GM18519 (cell line): ENCODE data around the gene BCO1.

ENCODE experiments used
- ATAC-seq: cut with Tn5 transposase; IDR thresholded peaks from one replicate; pipeline ENCODE4 v1.9.1; 2021; ENCODE audit warnings: mild to moderate bottlenecking, moderate library complexity; ENCODE audit not compliant: unreplicated experiment, low FRiP score

Gene BCO1

GRCh38 chr16:81314603-81315270 lies 76.2 kb downstream of the BCO1 start, which contains the start of gene GAN:
Gene GAN (plus strand): TSS chr16:81314962. CDS start chr16:81315114, 152 bp downstream.
- peak; percentile 88 for ATAC-seq

GRCh38 chr16:81315271-81316175 lies 77.0 kb downstream of the BCO1 start:
- ATAC-seq, result peak; percentile 19

- ATAC-seq, result no peak
Measured at GRCh38 chr16:81316176-81316496, 77.6 kb downstream of the BCO1 start.

GRCh38 chr16:81318711-81319110 lies 80.2 kb downstream of the BCO1 start:
- no peak for ATAC-seq

GRCh38 chr16:81319221-81319912 lies 80.9 kb downstream of the BCO1 start:
- ATAC-seq, result no peak

- no peak for ATAC-seq
Measured at GRCh38 chr16:81321039-81321438, 82.5 kb downstream of the BCO1 start.

GRCh38 chr16:81321536-81321935 lies 83.0 kb downstream of the BCO1 start:
- ATAC-seq, result no peak

- ATAC-seq, result no peak
Measured at GRCh38 chr16:81324808-81325207, 86.3 kb downstream of the BCO1 start.

- no peak for ATAC-seq
Measured at GRCh38 chr16:81327011-81327410, 88.5 kb downstream of the BCO1 start.

- ATAC-seq, result no peak
Measured at GRCh38 chr16:81327447-81328196, 89.1 kb downstream of the BCO1 start.

- no peak for ATAC-seq
Measured at GRCh38 chr16:81329947-81330346, 91.5 kb downstream of the BCO1 start.

- no peak for ATAC-seq
Measured at GRCh38 chr16:81333356-81333755, 94.9 kb downstream of the BCO1 start.

- ATAC-seq, result no peak
Measured at GRCh38 chr16:81335669-81336068, 97.2 kb downstream of the BCO1 start.

- no peak for ATAC-seq
Measured at GRCh38 chr16:81337097-81337496, 98.6 kb downstream of the BCO1 start.
